Astrocyte of the cerebellum (primary cell): ENCODE data around the gene MRPS2.
"Not testable (repeated sequence)": the region's sequence is repeated elsewhere in the genome, so short reads cannot be mapped to it uniquely, and the experiment has no call there.

Experiments used
- DNase-seq: peaks from one replicate; pipeline ENCODE4 v3.0.0-alpha.2; 2011; ENCODE audit warnings: low read depth
- H3K4me3 ChIP-seq: 2 replicates; pipeline ENCODE4 v1.5.1; 2011; ENCODE audit warnings: mild to moderate bottlenecking, low read depth, low read length, moderate library complexity
- CTCF ChIP-seq: IDR thresholded peaks from 2 replicates; pipeline ENCODE4 v1.5.1; 2012; ENCODE audit warnings: low read length, low read depth, moderate library complexity, mild to moderate bottlenecking; ENCODE audit errors: missing control alignments
- in situ Hi-C: cut with HindIII; loops from 2 replicates; pipeline ENCODE4 v1.10.0; 2017; ENCODE audit warnings: low sequenced_read_pairs

The MRPS2 gene

GRCh38 chr9:135526730-135527571 lies 26.5 kb downstream of the MRPS2 start:
- DNase-seq, result no peak
- TF ChIP-seq CTCF, result no peak
- H3K4me3 ChIP-seq, result no peak overlapping the region

GRCh38 chr9:135528842-135529435 lies 28.5 kb downstream of the MRPS2 start:
- DNase-seq, H3K4me3 ChIP-seq, in situ Hi-C loops: not testable (repeated sequence)

More at GRCh38 chr9:135526730-135527571, 26.5 kb downstream of the MRPS2 start:
- in situ Hi-C loops, result no loop called here

- DNase-seq, result no peak
- H3K4me3 ChIP-seq, result no peak overlapping the region
- TF ChIP-seq CTCF, result no peak
- in situ Hi-C loops, result no loop called here
Measured at GRCh38 chr9:135530146-135530545, 29.7 kb downstream of the MRPS2 start.

GRCh38 chr9:135531096-135531495 lies 30.6 kb downstream of the MRPS2 start:
- H3K4me3 ChIP-seq, result no peak overlapping the region
- no peak for DNase-seq
- in situ Hi-C loops, result no loop called here
- TF ChIP-seq CTCF, result no peak

- DNase-seq, result no peak
- H3K4me3 ChIP-seq, result no peak overlapping the region
- no peak for TF ChIP-seq CTCF
- in situ Hi-C loops, result no loop called here
Measured at GRCh38 chr9:135533113-135533512, 32.6 kb downstream of the MRPS2 start.

GRCh38 chr9:135533674-135534073 lies 33.2 kb downstream of the MRPS2 start:
- no peak overlapping the region for H3K4me3 ChIP-seq
- in situ Hi-C loops, result no loop called here
- no peak for DNase-seq
- TF ChIP-seq CTCF, result no peak

- H3K4me3 ChIP-seq, in situ Hi-C loops, DNase-seq: not testable (repeated sequence)
Measured at GRCh38 chr9:135534192-135534711, 33.8 kb downstream of the MRPS2 start.

GRCh38 chr9:135534826-135535225 lies 34.3 kb downstream of the MRPS2 start:
- H3K4me3 ChIP-seq, DNase-seq, in situ Hi-C loops: not testable (repeated sequence)

GRCh38 chr9:135535631-135536030 lies 35.1 kb downstream of the MRPS2 start:
- in situ Hi-C loops, DNase-seq, H3K4me3 ChIP-seq: not testable (repeated sequence)
